NOMO-1 (cell line): ENCODE data around the gene MIEF1.
"Not testable (repeated sequence)": the region's sequence is repeated elsewhere in the genome, so short reads cannot be mapped to it uniquely, and the experiment has no call there.

Experiments used
- DNase-seq, 2 experiments: peaks; one replicate each; lab custom pipeline; 2025; ENCODE audit not compliant: unreplicated experiment in 2 of 2; lab: John Stamatoyannopoulos, UW

The MIEF1 gene

GRCh38 chr22:39489094-39490068, 12.7 kb upstream of the MIEF1 start:
- no peak for DNase-seq

GRCh38 chr22:39490135-39490798, 11.8 kb upstream of the MIEF1 start:
- DNase-seq, result peak; percentile 86 to 89

- DNase-seq, result no peak
Observed at GRCh38 chr22:39490966-39491680, 11.0 kb upstream of the MIEF1 start.

- DNase-seq, result no peak
Observed at GRCh38 chr22:39491696-39492095, 10.4 kb upstream of the MIEF1 start.

GRCh38 chr22:39492186-39492585, 9.9 kb upstream of the MIEF1 start:
- DNase-seq, result no peak

- no peak for DNase-seq
Observed at GRCh38 chr22:39493759-39494158, 8.3 kb upstream of the MIEF1 start.

GRCh38 chr22:39494471-39495120, 7.5 kb upstream of the MIEF1 start:
- DNase-seq, result no peak

GRCh38 chr22:39496131-39496838, 5.8 kb upstream of the MIEF1 start:
- peak; percentile 59 to 68 for DNase-seq

GRCh38 chr22:39497429-39497828, 4.7 kb upstream of the MIEF1 start:
- no peak for DNase-seq

- no peak for DNase-seq
Observed at GRCh38 chr22:39498368-39498767, 3.7 kb upstream of the MIEF1 start.

GRCh38 chr22:39498802-39499201, 3.3 kb upstream of the MIEF1 start:
- DNase-seq, result no peak

GRCh38 chr22:39500101-39500500, 2.0 kb upstream of the MIEF1 start:
- DNase-seq, result no peak

GRCh38 chr22:39501644-39502108, 414 bp upstream of the MIEF1 start:
- DNase-seq, result no peak

GRCh38 chr22:39502789-39503409, 809 bp downstream of the MIEF1 start:
- DNase-seq, result peak; percentile 33 to 61

GRCh38 chr22:39503630-39504029, 1.5 kb downstream of the MIEF1 start:
- no peak for DNase-seq

GRCh38 chr22:39504071-39504470, 2.0 kb downstream of the MIEF1 start:
- no peak for DNase-seq

- not testable (repeated sequence) for DNase-seq
Observed at GRCh38 chr22:39507021-39507420, 4.9 kb downstream of the MIEF1 start.

- DNase-seq, result no peak
Observed at GRCh38 chr22:39508393-39508792, 6.3 kb downstream of the MIEF1 start.

GRCh38 chr22:39510529-39511149, 8.5 kb downstream of the MIEF1 start:
- DNase-seq, result no peak
